ENCODE results near the gene CHCHD6.

CHCHD6 gene

DNA sequence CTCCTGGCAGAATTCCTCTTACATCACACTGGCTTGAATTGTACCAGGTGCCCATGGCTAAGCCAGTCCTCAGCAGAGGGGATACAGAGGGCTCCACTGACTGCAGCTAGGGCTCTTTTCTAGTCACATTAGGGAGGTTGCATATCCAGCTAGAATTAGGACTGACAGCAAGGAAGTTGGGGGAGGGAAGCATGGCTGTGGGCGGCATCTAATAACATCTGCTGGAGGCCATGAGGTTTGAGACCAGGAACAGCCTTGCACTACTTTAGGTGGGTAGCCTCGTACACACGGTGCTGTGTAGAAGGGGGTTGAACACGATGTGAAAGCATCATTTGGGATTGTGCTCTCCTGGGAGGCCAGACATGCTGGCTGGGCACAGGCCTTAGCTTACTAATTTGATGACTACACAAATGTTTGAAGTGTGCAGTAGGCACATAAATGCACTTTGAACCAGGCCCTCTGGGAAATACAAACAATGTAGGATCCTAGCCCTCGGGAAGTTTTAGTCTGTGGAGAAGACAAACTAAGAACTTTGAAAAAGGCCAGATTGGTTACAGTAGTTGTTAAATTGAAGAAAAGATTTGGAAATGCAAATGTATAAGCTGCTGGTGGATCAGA lies 30.2 kb downstream of the CHCHD6 start:
- no peak for DNase-seq (ENCODE audit: low read depth, low spot score)
- H3K27ac ChIP-seq: no peak overlapping the region

DNA sequence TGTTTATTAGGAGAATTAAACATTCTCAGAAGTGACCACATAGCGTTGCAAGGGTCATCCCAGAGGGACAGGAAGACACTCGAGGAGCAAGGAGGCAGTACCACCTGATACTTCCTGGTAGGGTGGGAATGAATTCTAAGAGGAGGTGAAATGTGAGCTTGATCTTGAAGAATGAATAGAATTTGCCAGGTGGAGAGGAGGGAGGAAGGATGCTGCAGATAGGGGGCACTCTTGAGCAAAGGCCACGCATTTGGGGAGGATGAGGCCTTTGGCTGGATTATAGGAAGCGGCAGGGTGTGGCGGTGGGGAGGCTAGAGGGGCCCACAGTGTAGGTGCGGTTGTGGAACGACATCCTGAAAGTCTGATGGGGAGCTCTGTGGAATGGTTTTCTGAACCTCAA lies 33.5 kb downstream of the CHCHD6 start:
- no peak overlapping the region for H3K27ac ChIP-seq
- no peak for DNase-seq (ENCODE audit: low read depth, low spot score)

DNA sequence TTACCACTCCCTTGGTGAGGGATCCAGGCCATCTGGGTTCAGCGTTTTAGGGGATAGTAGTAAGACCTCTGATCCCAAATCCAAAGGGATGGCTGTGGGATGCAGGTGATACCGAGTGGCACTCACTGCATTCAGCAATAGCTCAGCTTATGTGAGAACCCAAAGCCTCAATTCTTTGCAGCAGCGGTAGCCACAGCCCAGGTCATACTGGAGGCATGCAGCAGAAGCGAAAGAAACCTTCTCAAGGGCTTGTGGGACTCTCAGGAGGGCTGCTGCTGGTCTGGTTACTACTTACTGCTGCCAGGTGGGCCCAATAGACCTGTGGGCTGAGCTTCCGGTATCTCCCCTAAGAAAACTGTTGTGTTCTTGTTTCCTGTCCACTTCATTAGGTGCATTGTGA lies 38.0 kb downstream of the CHCHD6 start:
- no peak overlapping the region for H3K27ac ChIP-seq
- no peak for DNase-seq (ENCODE audit: low read depth, low spot score)

DNA sequence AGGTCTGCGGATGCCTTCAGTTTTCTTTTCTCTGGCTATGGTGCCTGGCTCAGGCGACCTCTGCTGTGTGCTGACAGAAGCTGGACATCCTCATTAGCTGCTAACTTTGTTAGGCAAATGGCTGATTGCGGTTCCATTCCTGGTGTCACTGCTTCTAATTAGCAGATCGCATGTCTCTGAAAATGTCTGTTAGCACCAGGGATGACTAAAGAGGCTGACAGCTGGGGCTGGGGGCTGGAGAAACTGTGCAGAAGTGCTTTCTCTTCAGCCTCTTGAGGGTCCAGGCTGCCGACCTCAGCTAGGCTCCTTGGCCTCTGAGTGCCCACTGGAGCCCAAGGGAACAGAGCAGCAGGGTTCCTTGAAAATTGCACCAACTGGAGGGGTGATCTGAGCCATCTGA lies 39.3 kb downstream of the CHCHD6 start:
- H3K27ac ChIP-seq: no peak overlapping the region
- no peak for DNase-seq (ENCODE audit: low read depth, low spot score)

DNA sequence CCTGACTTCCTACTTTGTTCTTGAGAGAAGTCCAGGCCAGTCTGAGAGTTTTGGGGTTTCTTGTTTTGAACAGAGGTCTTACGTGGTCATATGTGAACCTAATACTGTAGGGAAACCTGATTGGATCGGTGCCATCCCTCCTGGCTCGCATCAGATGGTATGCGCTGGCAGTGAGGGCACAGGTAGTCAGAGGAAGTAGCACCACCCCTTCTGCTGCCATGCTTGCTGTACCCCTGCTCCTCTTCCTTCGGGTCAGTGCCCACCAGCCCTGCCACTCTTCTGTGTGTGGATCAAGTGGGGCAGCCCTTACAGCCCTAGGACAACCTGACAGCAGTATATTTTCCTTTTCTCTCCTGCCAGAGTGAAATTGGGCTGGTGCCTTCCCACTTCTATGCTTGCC lies 39.7 kb downstream of the CHCHD6 start:
- no peak overlapping the region for H3K27ac ChIP-seq
- no peak for DNase-seq (ENCODE audit: low read depth, low spot score)

DNA sequence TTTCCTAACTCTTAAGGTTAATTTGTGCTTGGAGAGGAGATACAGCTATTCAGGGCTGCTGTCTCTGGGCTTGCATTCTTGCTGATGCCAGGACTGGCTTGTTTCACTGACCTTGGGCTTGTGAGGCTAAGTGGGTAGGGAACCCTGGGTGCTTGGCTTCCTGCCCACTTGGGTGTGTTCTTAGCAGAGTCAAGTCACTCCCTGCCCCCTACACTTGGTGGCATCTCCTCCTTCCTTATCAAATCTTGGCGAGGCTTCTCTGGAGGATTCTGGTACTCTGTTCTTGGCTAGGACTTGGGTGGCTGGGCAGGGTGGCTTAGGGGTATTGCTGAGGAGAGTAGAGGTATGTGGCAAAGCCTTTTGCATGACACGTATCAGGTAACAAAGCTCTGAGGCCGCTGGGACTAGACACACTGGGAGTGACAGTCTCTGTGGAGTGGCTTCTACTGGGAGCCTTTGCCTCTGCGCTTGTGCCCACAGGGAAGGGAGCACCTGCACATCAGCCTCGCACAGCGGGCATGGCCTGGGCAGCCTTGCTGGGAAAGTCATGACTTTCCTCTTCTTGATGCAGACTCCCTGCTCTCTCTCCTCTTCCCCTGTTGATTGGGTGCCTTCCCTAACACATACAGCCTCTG lies 41.8 kb downstream of the CHCHD6 start:
- no peak overlapping the region for H3K27ac ChIP-seq
- no peak for DNase-seq (ENCODE audit: low read depth, low spot score)

DNA sequence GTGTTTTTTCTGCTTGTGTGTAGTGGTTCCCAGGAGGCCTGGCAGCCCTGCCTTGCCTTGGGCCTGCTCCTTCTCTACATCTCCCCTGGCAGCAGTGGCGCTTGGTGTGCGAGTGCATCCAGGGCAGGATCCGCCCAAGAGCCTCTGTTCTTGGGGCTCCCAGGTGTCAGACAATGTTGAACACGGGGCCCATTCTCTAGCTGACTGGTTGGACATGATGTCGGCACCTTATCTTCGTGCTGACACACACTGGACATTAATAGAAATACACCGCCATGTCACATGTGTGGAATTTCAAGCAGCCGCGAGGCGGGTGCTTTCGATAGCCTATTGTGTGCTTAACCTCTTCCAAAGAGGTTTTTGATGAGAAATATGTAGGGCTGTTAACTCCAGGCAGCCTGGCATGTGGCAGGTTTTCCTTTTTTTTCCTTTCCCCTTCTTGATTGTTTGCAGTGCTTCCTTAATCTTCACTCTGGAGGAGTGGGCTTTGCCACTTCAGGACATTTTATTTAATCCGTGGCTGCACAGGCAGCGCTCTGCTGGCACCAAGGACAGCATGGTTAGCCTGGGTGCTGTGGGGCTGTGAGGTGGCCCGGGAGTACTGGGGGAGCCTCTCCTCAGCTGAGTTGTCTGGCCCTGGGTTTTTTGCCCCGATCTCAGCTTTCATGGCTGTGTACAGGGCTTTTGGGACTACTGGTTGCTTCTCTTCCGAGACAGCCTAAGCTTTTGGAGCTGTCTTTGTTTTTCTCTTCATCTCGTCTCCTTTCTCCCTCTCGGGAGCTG lies 42.5 kb downstream of the CHCHD6 start:
- no peak for DNase-seq (ENCODE audit: low read depth, low spot score)
- H3K27ac ChIP-seq: no peak overlapping the region

DNA sequence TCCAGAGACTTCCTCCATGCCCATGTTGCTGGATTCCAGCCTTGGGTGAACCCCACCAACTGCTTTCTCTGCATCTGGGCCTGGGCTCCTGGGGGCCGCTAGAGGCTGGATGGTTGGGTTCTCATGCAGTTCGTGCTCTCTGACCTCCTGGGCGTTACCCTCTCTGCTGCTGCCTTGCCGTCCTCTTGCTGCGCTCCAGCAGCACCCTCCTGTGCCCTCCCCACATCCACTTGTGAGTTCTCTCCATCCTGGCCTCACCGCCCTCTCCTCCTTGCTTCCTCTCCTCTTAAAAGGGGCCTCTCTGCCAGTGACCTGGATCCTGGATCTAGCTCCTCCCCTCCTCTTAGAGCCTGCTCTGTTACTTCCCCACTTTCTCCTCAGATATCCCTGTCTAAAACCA lies 43.7 kb downstream of the CHCHD6 start:
- no peak overlapping the region for H3K27ac ChIP-seq
- no peak for DNase-seq (ENCODE audit: low read depth, low spot score)

DNA sequence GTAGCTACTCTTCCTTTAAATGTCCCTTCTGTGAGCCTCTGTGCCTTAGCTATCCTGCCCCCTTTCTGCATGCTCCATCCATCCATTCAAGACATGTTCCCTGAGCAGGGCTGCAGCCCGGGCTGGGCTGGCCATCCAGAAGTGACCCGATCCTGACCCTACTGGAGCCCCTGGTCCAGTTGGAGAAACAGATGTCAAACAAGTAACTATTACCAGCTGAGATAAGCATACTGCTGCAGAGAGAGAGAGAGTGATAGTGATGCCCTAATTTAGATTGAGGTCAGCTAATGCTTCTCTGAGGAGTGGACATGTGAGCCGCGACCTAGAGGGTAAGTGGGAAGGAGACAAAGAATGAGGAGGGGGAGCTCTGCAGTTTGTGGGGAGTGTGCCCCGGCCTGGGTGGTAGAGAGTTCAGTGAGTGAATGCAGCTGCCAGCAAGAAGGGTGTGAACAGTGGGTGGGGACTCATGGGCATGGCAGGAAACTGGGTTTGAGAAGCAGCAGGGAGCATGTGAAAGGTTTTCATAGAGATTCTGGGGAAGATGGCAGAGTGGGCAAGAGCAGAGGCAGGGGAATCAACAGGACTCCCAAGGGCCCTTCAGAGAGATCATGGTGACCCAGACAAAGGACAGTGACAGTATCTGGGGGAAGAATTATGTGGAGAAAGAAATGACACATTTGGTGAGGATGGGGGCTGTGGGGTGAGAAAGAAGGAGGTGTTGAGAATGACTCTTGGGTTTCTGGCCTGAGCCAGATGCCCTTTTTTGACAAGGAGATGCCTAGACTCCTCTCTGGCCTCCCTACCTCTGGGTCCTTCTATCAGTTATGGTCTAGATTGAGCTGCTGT lies 44.9 kb downstream of the CHCHD6 start:
- no peak overlapping the region for H3K27ac ChIP-seq
- DNase-seq (ENCODE audit: low read depth, low spot score): no peak

DNA sequence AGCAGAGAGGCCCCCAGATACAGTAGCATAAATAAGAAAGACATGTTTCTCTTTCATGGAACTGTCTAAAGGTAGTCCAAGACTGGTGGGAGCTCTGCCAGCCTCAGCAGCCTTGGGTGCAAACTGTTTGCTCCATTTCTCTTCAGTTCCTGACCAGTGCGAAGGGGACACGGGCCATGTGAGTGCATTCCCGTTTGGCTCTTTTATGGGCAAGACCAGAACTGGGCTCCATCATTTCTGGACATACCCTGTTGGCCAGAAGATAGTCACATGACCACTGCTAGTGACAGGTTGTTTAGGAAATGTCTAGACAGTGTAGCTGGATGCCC lies 45.5 kb downstream of the CHCHD6 start:
- no peak for DNase-seq (ENCODE audit: low read depth, low spot score)
- H3K27ac ChIP-seq: no peak overlapping the region

DNA sequence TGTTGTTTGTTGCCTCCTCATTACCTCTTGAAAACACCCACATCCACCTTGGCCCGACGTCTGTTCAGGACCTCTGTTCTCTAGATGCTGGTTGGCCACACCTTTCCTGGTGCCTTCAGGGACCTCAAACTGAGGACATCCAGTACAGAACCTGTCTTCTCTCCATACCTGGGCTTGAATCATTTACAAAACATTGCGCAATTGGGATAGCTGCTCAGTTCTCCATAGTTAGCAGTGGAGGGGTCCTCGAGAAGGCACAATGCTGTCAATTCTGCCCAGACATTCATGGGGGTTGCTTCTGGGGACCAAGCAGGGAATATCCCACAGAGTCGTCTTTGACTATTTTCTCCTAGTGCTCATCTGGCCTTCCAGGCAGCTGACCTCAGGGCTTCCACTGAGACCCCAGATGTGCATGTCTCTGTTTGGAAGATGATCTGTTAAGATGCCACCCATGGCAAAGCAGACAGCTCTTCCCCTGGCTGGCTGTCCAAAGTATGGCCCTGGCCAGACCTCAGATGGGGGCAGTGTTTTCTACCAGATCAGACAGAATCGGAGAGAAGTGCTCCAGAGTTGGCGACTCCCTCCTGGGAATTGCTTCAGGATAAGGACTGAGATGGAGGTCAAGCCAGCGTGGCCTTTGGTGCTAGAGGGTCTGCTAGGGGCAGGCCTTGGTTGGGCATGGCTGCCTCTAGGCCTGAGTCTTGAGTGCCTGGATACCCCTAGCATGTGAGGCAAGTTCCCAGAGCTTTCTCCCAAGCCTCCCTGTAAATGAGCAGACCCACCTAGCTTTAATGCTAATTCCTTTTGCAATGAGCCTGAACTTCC lies 46.1 kb downstream of the CHCHD6 start:
- no peak for DNase-seq (ENCODE audit: low read depth, low spot score)
- no peak overlapping the region for H3K27ac ChIP-seq

DNA sequence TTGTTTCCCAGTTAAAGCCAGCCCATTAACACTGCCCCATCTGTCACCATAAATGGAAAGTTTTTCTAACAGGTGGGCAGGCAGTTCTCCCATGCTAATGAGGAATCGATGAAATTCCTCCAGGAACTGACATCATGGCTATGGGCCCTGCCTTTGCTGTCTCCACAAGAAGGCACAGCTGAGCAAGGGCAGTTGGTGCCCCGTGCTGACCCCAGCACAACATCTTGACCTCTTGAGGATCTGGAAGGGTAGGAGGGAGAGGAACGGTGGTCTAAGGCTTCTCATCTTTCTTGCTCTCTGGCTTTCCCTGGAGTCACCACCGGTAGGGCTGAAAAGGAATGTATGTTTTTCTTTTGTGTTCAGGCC lies 46.7 kb downstream of the CHCHD6 start:
- DNase-seq (ENCODE audit: low read depth, low spot score): no peak

DNA sequence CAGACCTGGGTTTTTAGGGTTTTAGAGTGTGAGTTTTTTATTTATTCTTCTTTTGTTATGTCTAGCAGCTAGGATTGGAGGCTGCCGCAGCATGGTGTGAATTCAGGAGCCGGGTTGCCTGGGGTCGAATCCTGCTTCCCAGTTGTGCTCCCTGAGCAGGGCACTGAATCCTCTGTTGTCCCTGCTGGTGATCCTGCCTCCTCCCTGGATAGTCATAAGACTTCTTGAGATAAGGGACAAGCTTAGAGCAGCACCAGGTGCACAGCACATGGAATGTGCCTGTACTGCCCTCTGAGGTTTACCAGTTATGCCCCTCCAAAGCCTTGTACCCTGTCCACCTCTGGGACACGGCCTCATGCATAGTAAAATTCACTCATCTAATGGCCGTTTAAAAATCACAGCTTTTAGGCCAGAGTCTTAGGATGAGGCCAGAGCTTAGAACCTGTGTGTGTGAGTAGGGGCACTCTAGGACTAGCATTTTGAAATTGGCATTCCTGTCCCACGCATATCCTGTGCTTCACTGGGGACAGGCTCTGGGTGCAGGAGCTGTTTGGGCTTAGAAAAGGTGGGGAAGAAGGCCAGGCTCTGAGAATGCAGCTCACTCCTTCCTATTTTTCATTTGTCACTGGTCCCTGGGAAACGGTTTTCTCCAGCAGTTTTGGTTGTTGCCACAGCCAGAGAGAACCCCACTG lies 47.7 kb downstream of the CHCHD6 start:
- H3K27ac ChIP-seq: peak overlapping the region; percentile 93
- DNase-seq (ENCODE audit: low read depth, low spot score): no peak

More for the DNA sequence above, 46.7 kb downstream of the CHCHD6 start:
- no peak overlapping the region for H3K27ac ChIP-seq

DNA sequence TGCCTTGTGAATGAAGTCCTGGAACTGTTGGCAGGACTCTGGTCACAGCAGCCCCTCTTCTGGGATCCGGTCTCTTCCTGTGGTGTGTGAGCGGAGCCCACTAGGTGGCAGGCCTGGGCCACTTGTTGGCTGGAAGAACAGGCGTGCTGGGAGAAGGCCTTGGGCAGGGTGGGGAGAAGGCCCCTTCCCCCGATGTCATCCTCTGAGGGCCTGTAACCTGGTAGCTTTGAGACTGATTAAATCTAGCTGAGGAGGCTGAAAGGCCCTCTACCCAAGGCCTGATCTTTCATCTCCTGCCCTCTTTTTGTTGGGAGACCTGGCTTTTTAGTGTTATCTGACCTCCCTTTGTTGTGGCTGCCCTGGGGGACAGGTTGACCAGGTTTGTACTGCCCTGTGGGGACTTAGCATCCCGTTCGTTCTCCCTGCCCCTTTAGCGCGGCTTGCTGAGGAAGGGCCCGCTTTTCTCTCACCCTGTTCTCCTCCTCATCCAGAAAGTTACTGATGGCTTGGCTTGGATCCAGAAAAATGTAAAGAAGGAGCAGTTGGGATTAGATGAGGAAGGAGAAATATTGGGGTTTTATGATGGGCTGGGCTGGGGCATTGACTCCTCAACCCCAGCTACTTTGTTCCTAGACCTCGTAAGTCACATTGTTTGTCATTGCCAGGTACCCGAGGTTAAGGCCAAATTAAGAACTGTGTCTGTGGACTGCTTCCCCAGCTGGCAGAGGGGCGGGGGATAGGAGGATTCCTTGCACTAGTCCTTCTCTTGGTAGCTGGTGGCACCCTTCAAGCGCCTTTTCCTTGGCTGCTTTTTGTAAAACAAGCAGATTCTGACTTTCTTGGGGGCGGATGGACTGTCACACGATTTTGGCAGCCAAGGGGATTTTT lies 48.5 kb downstream of the CHCHD6 start:
- H3K27ac ChIP-seq: peak overlapping the region; percentile 93
- peak; percentile 31 for DNase-seq (ENCODE audit: low read depth, low spot score)

DNA sequence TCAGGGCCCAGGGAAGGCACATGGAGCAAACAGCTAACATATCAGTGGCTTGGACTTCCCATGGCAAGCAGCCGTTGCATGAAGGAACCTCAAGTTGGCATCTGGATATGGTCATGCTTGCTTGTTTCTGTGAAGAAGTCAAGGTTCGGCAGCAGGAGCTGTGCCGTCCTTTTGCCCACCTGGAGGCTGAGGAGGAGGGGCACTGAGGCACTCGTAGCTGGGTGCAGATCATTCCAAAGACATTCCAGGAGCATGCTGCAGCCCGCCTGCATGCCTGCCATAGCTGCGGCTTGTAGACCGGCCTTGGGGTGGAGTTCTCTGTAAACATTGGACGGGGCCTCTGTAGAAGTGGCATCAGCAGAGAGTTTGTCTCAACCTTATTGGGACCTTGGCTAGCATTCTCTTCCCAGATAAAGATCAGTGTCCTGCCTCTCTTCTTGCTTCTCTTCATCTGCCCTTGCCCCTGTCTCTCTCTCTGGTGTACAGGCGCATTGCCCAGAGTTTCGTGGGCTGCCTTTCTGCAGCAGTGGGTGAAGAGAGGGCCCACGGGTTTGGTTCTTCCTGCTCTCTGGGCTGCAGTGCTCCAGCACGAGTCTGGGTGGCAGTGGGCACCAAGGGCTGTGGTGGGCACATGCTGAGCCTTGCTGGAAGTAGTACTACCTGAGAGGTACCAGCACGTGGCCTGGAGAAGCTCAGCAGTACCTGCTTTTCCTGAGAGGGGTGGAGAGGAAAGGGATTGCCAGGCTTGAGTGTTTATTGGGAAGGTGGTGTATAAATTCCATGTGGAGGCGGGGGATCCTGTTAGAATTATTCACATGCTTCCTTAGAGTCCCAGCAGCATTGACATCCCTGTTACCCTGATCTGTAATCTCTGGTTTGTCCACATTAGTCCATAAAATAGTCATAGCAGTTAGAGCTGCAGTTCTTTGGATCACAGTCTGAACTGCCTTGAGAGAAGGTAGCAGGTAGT lies 49.4 kb downstream of the CHCHD6 start:
- H3K27ac ChIP-seq: peak overlapping the region; percentile 93
- peak; percentile 60 for DNase-seq (ENCODE audit: low read depth, low spot score)

DNA sequence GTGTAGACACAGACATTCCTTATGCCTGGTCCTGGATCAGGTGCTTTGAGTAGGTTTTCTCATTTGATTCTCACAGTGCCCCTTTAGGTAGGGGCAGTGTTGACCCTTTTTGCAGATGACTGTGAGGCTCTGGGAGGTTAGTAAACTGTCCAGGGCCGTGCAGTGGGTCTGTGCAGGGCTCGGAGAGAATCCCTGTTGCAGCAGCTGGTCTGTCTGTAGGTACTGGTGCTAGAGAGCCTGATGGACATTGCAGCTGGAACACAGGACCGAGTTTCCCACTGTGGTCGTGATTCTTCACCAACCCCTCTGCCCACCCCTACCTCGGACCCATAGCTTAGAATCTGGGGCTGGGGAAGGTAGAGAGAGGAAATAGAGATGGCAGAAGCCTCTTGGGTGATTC lies 51.8 kb downstream of the CHCHD6 start:
- no peak overlapping the region for H3K27ac ChIP-seq
- DNase-seq (ENCODE audit: low read depth, low spot score): no peak

DNA sequence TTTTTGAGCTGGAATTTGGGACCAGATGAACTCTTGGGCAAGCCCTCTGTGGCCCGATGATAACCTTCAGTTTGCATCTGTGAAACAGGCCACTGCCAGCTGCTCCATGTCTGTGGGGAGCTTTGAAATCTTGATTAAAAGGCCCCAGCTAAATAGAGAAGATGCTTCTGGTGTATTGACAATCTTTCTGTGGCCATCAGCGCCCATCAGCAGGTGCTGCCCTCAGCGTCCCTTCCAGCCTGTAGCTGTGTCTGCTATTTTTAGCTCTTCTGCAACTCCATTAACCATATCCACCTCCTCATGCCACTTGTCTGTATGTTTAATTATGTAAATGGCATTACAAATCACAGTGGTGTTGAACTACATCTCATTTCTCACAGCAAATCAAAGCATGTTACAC lies 54.0 kb downstream of the CHCHD6 start:
- no peak overlapping the region for H3K27ac ChIP-seq
- no peak for DNase-seq (ENCODE audit: low read depth, low spot score)
